PFSK-1 (cell line): ENCODE results near the gene GPRASP3.

Experiments
- FOXP2 ChIP-seq: optimal IDR thresholded peaks from 2 replicates; pipeline ENCODE3; 2011; ENCODE audit warnings: borderline replicate concordance, control low read depth, inconsistent platforms; ENCODE audit not compliant: insufficient read depth; ENCODE audit errors: extremely low read length, extremely low read depth
- POLR2AphosphoS5 ChIP-seq: IDR thresholded peaks from 2 replicates; pipeline ENCODE4 v1.6.1; 2012; ENCODE audit warnings: low read depth, mild to moderate bottlenecking, control low read depth, low read length, moderate library complexity
- SIN3A ChIP-seq: IDR thresholded peaks from 2 replicates; pipeline ENCODE4 v1.6.1; 2012; ENCODE audit warnings: mild to moderate bottlenecking, low read length, moderate library complexity, borderline replicate concordance; ENCODE audit not compliant: insufficient read depth
- TAF1 ChIP-seq: IDR thresholded peaks from 2 replicates; pipeline ENCODE4 v1.6.1; 2012; ENCODE audit warnings: low read length, control low read depth, borderline replicate concordance; ENCODE audit not compliant: insufficient read depth
- TF ChIP-seq, protein P1 (sequence below), 2 experiments: IDR thresholded peaks; 2 replicates each; pipeline versions ENCODE4 v1.6.1 to v1.8.0; 2011 to 2012; ENCODE audit warnings: low read depth in 2 of 2, low read length in 2 of 2, control low read depth in 1 of 2, inconsistent platforms in 1 of 2, mild to moderate bottlenecking in 1 of 2, moderate library complexity in 1 of 2; ENCODE audit not compliant: insufficient read depth in 1 of 2

GPRASP3 gene

DNA sequence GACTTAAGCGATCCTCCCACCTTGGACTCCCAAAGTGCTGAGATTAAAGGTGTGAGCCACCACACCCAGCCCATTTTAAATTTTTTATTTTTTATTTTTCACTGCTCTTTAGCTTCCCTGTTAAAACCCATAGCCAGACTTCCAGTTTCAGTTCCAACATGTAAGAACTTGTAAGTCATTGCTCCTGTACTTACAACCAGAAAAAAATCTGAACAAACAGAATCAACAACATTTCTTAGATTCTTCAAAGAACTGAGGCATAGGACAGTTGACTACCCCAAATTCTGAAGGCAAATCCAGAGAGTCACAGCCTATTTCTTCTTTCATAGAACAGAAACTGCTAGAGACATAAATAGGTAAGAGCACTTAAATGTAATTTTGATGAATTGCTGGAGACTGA lies 8.1 kb downstream of the GPRASP3 start:
- TF ChIP-seq FOXP2 (no peak), POLR2AphosphoS5 (no peak), SIN3A (no peak), TAF1 (no peak)
- TF ChIP-seq, protein P1, sequence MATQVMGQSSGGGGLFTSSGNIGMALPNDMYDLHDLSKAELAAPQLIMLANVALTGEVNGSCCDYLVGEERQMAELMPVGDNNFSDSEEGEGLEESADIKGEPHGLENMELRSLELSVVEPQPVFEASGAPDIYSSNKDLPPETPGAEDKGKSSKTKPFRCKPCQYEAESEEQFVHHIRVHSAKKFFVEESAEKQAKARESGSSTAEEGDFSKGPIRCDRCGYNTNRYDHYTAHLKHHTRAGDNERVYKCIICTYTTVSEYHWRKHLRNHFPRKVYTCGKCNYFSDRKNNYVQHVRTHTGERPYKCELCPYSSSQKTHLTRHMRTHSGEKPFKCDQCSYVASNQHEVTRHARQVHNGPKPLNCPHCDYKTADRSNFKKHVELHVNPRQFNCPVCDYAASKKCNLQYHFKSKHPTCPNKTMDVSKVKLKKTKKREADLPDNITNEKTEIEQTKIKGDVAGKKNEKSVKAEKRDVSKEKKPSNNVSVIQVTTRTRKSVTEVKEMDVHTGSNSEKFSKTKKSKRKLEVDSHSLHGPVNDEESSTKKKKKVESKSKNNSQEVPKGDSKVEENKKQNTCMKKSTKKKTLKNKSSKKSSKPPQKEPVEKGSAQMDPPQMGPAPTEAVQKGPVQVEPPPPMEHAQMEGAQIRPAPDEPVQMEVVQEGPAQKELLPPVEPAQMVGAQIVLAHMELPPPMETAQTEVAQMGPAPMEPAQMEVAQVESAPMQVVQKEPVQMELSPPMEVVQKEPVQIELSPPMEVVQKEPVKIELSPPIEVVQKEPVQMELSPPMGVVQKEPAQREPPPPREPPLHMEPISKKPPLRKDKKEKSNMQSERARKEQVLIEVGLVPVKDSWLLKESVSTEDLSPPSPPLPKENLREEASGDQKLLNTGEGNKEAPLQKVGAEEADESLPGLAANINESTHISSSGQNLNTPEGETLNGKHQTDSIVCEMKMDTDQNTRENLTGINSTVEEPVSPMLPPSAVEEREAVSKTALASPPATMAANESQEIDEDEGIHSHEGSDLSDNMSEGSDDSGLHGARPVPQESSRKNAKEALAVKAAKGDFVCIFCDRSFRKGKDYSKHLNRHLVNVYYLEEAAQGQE (IDR thresholded peaks at IDR 0.05; ENCODE audit: insufficient read depth in 1 of 2, low read depth in 2 of 2, low read length in 2 of 2), result no peak

DNA sequence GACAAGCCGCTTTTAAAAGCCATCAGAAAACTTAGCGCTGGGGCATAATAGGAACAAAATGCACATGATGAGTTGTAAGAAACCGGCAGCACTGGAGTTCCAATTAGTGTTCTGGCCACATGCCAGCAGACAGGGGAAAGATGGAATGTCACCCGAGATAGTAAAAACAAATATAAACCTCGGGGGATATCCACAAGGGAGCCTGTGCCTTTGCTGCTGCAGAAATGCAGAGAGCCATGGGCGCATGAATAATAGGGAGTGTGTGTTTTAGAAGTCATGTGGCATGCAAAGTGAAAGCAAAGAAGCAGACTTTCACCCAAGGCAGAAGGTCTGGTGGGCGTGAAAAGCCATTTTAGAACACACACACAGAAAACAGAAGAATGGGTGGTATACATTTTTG lies 19.1 kb downstream of the GPRASP3 start:
- TF ChIP-seq POLR2AphosphoS5 (no peak), FOXP2 (no peak), TAF1 (no peak), SIN3A (no peak)
- TF ChIP-seq, protein P1 (IDR thresholded peaks at IDR 0.05; ENCODE audit: insufficient read depth in 1 of 2, low read depth in 2 of 2, low read length in 2 of 2), result no peak

DNA sequence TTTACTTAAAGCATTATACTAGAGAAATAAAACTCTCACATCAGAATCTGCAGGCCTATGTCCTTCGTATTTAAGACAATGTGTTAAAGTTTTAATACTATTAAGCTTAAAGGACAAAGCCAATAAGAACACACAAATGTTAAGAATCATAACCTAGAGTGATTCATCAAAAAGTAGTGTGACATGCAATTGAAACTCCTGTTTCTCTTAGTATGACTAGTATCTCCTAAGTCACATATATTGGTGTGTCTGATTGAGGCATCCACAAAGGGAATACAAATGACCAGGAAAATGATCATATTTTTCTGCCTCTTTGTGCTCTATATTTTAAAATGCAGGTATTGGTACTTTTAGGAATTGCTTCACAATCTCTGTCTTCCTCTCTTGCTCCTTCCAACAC lies 23.8 kb downstream of the GPRASP3 start:
- TF ChIP-seq SIN3A (no peak), POLR2AphosphoS5 (no peak), TAF1 (no peak), FOXP2 (no peak)
- TF ChIP-seq, protein P1 (IDR thresholded peaks at IDR 0.05; ENCODE audit: insufficient read depth in 1 of 2, low read depth in 2 of 2, low read length in 2 of 2), result no peak

DNA sequence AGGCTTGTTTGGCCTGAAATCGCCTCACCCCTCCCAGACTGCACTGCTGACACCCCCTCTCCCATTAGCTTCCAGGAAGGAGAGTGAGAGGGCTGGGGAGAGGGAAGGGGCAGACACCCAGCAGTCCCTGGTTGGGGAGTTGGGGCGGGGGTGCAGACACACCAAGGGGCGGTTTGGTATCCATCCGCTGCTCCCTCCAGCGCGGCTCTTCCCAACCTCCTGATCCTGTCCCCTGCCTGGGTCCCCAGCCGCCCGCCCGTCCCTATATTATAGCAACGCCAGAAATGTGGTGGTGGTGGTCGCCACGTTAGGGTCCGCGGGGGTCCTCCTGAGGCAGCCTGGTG lies 24.9 kb downstream of the GPRASP3 start:
- TF ChIP-seq, protein P1 (IDR thresholded peaks at IDR 0.05; ENCODE audit: insufficient read depth in 1 of 2, low read depth in 2 of 2, low read length in 2 of 2), result no peak
- no peak for TF ChIP-seq TAF1
- no peak for TF ChIP-seq POLR2AphosphoS5
- no peak for TF ChIP-seq SIN3A
- no peak for TF ChIP-seq FOXP2

DNA sequence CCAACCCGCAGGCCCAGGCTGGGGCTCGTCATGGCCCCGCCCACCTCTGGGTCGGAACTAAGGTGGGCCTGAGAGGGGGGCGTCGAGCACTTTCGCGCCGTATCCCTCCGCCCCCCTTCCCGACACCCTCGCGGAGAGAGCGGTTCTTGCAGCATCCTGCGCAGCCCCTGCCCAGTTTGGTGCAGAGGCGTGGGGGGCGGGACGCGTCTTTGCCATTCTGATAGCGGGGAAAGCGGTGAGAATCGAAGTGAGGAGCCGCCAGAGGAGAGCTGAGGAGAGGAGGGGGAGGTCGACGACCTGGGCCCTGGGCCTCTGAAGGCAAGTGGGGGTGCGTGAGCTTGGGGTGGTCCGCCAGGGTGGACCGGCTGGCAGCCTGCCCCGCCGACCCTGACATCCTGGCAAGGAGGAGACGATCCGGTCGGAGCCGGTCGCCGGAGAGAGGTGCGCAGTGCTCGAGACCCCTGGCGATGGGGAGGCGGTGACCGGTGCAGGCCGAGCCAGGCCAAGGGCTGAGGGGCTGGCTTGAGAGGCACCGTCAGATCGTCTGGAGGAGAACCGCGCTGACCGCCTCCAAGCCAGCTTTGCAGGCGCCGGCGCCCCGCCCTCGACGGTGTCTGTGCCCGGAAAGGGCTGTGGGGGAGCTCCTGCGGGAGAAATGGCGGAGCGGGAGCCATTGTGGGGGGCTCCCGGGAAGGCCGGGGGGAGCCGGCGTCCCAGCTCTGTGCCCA lies 25.5 kb downstream of the GPRASP3 start:
- no peak for TF ChIP-seq TAF1
- TF ChIP-seq, protein P1 (IDR thresholded peaks at IDR 0.05; ENCODE audit: insufficient read depth in 1 of 2, low read depth in 2 of 2, low read length in 2 of 2), result no peak
- no peak for TF ChIP-seq FOXP2
- TF ChIP-seq SIN3A, result no peak
- no peak for TF ChIP-seq POLR2AphosphoS5
